ENCODE measurements around the gene MSRB3. TPM values are rescaled to one million over a fixed set of nuclear protein-coding genes. Genes with fewer than 3 reads are reported as not detected.
"Not testable (repeated sequence)": the region's sequence is repeated elsewhere in the genome, so short reads cannot be mapped to it uniquely, and the experiment has no call there.

MSRB3 gene
- total RNA-seq, 1 experiment from 2014 or later = 1.4 TPM

DNA sequence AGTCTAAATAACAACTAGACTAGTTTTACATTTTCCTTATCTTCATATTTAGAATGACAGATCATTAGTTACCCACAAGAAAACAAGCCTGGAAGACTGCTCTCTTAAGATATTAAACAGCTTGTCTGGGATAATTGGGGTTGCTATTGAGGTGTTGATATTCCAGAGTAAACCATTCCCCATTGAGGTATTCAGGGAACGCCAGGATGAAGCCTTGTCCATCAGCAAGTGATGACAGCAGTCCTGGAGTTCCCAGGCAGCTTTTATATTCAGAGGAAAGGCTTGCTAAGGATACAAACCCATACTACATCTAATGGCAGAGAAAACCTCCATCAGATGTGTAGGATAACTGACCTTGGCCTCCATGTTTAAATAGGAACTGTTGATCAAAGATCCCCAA lies 168.4 kb downstream of the MSRB3 start:
- Mint-ChIP-seq H3K27ac (ENCODE audit: unreplicated experiment) (no peak overlapping the region), H3K9me3 (ENCODE audit: low read depth, unreplicated experiment) (no peaks in the 10 kb centered on the region), H3K27me3 (ENCODE audit: unreplicated experiment) (no peaks in the 10 kb centered on the region), H3K4me3 (ENCODE audit: low read depth, unreplicated experiment) (no peak overlapping the region), H3K36me3 (ENCODE audit: insufficient read depth, unreplicated experiment) (no peaks in the 10 kb centered on the region), H3K4me1 (ENCODE audit: low read depth, unreplicated experiment) (peaks cover 8% of the 10 kb centered on the region)
- intact Hi-C loops (cut with micrococcal nuclease; ENCODE audit: unreplicated experiment) = no loop called here
- BruUV-seq (replicated peaks) = no TSS peak
- CTCF ChIA-PET = interaction anchor here (0.5 kb wide), 1 partner anchor 409 kb away, joined by 3 read pairs; no protein-coding TSS in a partner anchor
- TF ChIP-seq, protein P1, sequence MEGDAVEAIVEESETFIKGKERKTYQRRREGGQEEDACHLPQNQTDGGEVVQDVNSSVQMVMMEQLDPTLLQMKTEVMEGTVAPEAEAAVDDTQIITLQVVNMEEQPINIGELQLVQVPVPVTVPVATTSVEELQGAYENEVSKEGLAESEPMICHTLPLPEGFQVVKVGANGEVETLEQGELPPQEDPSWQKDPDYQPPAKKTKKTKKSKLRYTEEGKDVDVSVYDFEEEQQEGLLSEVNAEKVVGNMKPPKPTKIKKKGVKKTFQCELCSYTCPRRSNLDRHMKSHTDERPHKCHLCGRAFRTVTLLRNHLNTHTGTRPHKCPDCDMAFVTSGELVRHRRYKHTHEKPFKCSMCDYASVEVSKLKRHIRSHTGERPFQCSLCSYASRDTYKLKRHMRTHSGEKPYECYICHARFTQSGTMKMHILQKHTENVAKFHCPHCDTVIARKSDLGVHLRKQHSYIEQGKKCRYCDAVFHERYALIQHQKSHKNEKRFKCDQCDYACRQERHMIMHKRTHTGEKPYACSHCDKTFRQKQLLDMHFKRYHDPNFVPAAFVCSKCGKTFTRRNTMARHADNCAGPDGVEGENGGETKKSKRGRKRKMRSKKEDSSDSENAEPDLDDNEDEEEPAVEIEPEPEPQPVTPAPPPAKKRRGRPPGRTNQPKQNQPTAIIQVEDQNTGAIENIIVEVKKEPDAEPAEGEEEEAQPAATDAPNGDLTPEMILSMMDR (IDR thresholded peaks at IDR 0.05; ENCODE audit: unreplicated experiment) = no peak
- DNase-seq = no peak

DNA sequence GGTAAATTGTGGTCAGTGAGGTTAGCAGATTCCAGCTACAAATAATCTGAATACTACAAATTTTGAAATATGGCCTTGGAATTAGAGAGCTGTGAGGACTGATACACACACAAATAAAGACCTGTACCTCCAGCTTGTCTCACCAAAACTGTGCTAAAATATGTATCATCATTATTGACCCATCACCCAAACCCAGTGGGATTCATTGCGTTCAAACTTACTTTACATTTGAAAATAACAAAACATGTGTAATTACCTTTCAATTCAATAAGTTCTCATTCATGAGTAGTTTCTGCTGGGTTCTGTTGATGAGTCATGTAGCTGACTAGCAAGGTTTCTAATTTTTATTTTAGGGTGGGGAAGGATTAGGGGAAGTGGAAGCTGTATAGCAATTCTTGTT lies 170.9 kb downstream of the MSRB3 start:
- Mint-ChIP-seq H3K27me3 (ENCODE audit: unreplicated experiment) (no peaks in the 10 kb centered on the region), H3K4me1 (ENCODE audit: low read depth, unreplicated experiment) (peaks cover 8% of the 10 kb centered on the region), H3K36me3 (ENCODE audit: insufficient read depth, unreplicated experiment) (no peaks in the 10 kb centered on the region), H3K27ac (ENCODE audit: unreplicated experiment) (no peak overlapping the region), H3K9me3 (ENCODE audit: low read depth, unreplicated experiment) (no peaks in the 10 kb centered on the region), H3K4me3 (ENCODE audit: low read depth, unreplicated experiment) (no peak overlapping the region)
- CTCF ChIA-PET = interaction anchor here (0.6 kb wide), 2 partner anchors 9 to 11 kb away, joined by 3 read pairs; no protein-coding TSS in a partner anchor
- TF ChIP-seq, protein P1 (IDR thresholded peaks at IDR 0.05; ENCODE audit: unreplicated experiment) = no peak
- no peak for DNase-seq
- intact Hi-C loops (cut with micrococcal nuclease; ENCODE audit: unreplicated experiment) = no loop called here
- no TSS peak for BruUV-seq (replicated peaks)

DNA sequence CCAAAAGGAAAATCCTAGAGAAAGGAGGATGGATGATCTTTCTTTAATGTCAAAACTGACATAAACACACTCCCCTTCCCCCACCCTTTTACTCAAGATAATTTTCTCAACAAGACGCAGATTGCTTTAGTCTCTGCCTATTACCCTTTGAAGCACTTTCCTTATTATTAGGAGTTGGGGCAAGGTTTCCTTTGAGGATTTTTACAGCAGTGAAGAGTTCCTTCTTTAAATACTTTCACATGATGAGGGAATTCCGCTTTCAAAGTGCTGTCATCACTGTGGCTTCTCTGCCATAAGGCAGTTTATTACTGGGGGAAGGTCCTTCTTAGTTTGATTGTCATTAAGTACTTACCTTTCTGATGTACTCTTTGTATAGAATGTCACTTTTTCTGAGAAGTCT lies 172.1 kb downstream of the MSRB3 start:
- no peaks in the 10 kb centered on the region for H3K9me3 Mint-ChIP-seq (ENCODE audit: low read depth, unreplicated experiment)
- no peak overlapping the region for H3K4me3 Mint-ChIP-seq (ENCODE audit: low read depth, unreplicated experiment)
- no TSS peak for BruUV-seq (replicated peaks)
- no peak overlapping the region for H3K27ac Mint-ChIP-seq (ENCODE audit: unreplicated experiment)
- CTCF ChIA-PET = no interaction called here
- DNase-seq = no peak
- no peaks in the 10 kb centered on the region for H3K36me3 Mint-ChIP-seq (ENCODE audit: insufficient read depth, unreplicated experiment)
- intact Hi-C loops (cut with micrococcal nuclease; ENCODE audit: unreplicated experiment) = no loop called here
- TF ChIP-seq, protein P1 (IDR thresholded peaks at IDR 0.05; ENCODE audit: unreplicated experiment) = no peak
- H3K4me1 Mint-ChIP-seq (ENCODE audit: low read depth, unreplicated experiment) = peaks cover 8% of the 10 kb centered on the region
- no peaks in the 10 kb centered on the region for H3K27me3 Mint-ChIP-seq (ENCODE audit: unreplicated experiment)

DNA sequence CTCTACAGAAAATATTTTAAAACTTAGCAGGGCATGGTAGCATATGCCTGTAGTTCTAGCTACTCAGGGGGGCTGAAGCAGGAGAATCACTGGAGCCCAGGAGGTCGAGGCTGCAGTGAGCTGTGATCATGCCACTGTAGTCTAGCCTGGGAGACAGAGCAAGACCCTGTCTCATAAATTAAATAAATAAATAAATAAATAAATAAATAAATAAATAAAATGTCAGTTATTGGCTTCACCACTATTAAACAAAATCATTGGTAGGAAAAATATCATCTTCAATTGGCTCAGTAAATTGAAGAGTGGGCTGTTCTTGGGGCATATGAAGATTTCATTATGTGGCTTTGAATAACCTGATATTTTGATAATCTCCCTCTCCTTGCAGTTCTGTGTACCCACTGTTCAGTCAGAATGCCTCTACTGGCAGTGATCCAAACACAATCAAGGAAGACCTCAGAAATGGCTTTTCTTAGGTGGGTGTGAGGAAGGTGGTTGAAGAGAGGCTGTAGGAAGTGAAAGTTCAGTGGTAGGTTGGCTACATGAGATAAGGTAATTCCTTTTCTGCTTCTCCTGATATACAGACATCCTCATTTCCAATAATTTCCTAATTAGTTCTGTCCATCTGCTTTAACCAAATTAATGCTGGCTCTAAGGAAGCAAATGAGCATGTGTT lies 175.8 kb downstream of the MSRB3 start:
- CTCF ChIA-PET = no interaction called here

DNA sequence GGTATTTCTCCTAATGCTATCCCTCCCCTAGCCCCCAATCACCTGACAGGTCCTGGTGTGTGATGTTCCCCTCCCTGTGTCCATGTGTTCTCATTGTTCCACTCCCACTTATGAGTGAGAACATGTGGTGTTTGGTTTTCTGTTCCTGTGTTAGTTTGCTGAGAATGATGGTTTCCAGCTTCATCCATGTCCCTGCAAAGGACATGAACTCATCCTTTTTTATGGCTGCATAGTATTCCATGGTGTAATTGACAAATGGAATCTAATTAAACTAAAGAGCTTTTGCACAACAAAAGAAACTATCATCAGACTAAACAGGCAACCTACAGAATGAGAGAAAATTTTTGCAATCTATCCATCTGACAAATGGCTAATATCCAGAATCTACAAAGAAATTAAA lies 178.9 kb downstream of the MSRB3 start:
- CTCF ChIA-PET = interaction anchor here (0.7 kb wide), 1 partner anchor 290 kb away, joined by 3 read pairs; no protein-coding TSS in a partner anchor
- H3K27ac Mint-ChIP-seq (ENCODE audit: unreplicated experiment); DNase-seq: not testable (repeated sequence)

More for the DNA sequence above, 175.8 kb downstream of the MSRB3 start:
- H3K27me3 Mint-ChIP-seq (ENCODE audit: unreplicated experiment) = no peaks in the 10 kb centered on the region
- H3K9me3 Mint-ChIP-seq (ENCODE audit: low read depth, unreplicated experiment) = no peaks in the 10 kb centered on the region
- TF ChIP-seq, protein P1 (IDR thresholded peaks at IDR 0.05; ENCODE audit: unreplicated experiment) = no peak
- BruUV-seq (replicated peaks) = no TSS peak
- intact Hi-C loops (cut with micrococcal nuclease; ENCODE audit: unreplicated experiment) = no loop called here
- H3K4me3 Mint-ChIP-seq (ENCODE audit: low read depth, unreplicated experiment) = no peak overlapping the region
- no peak overlapping the region for H3K27ac Mint-ChIP-seq (ENCODE audit: unreplicated experiment)
- DNase-seq = no peak
- H3K4me1 Mint-ChIP-seq (ENCODE audit: low read depth, unreplicated experiment) = peaks cover 8% of the 10 kb centered on the region
- no peaks in the 10 kb centered on the region for H3K36me3 Mint-ChIP-seq (ENCODE audit: insufficient read depth, unreplicated experiment)

More for the DNA sequence above, 178.9 kb downstream of the MSRB3 start:
- intact Hi-C loops (cut with micrococcal nuclease; ENCODE audit: unreplicated experiment); H3K9me3 Mint-ChIP-seq (ENCODE audit: low read depth, unreplicated experiment); H3K4me3 Mint-ChIP-seq (ENCODE audit: low read depth, unreplicated experiment); BruUV-seq (replicated peaks); H3K4me1 Mint-ChIP-seq (ENCODE audit: low read depth, unreplicated experiment); H3K36me3 Mint-ChIP-seq (ENCODE audit: insufficient read depth, unreplicated experiment); H3K27me3 Mint-ChIP-seq (ENCODE audit: unreplicated experiment): not testable (repeated sequence)
